Hematopoietic multipotent progenitor cell treated with erythropoietin and hydrocortisone succinate and interleukin-3 and kit ligand, for 17 days (in vitro differentiated cells): ENCODE measurements around the gene UBE3C.

ENCODE experiments used
- DNase-seq: peaks from one replicate; pipeline ENCODE4 v3.0.0-alpha.2; 2015; ENCODE audit warnings: low spot score

UBE3C gene

GRCh38 chr7:157292770-157293412, 154.2 kb downstream of the UBE3C start:
- no peak for DNase-seq

- DNase-seq: no peak
Measured at GRCh38 chr7:157293413-157293788, 154.7 kb downstream of the UBE3C start.

- no peak for DNase-seq
Measured at GRCh38 chr7:157294773-157295172, 156.0 kb downstream of the UBE3C start.

- DNase-seq: no peak
Measured at GRCh38 chr7:157295338-157295737, 156.6 kb downstream of the UBE3C start.

- DNase-seq: no peak
Measured at GRCh38 chr7:157297185-157297584, 158.5 kb downstream of the UBE3C start.

- DNase-seq: no peak
Measured at GRCh38 chr7:157299317-157299612, 160.5 kb downstream of the UBE3C start.

GRCh38 chr7:157299613-157300368, 161.1 kb downstream of the UBE3C start:
- no peak for DNase-seq

GRCh38 chr7:157300369-157300825, 161.7 kb downstream of the UBE3C start:
- no peak for DNase-seq

- no peak for DNase-seq
Measured at GRCh38 chr7:157301610-157302120, 162.9 kb downstream of the UBE3C start.

GRCh38 chr7:157306846-157307838, 168.4 kb downstream of the UBE3C start:
- no peak for DNase-seq

- no peak for DNase-seq
Measured at GRCh38 chr7:157309988-157310668, 171.4 kb downstream of the UBE3C start.

- DNase-seq: no peak
Measured at GRCh38 chr7:157310676-157311185, 172.0 kb downstream of the UBE3C start.

GRCh38 chr7:157312941-157313340, 174.2 kb downstream of the UBE3C start:
- DNase-seq: no peak

GRCh38 chr7:157313645-157314044, 174.9 kb downstream of the UBE3C start:
- DNase-seq: no peak

GRCh38 chr7:157318015-157318706, 179.4 kb downstream of the UBE3C start:
- no peak for DNase-seq
